Measurements from ENCODE around the gene DBNDD1.

Gene DBNDD1

GRCh38 chr16:89956505-89957215 lies 62.6 kb downstream of the DBNDD1 start:
- no peak overlapping the region for H3K4me3 ChIP-seq (ENCODE audit: severe bottlenecking)
- H3K4me1 ChIP-seq (ENCODE audit: insufficient read depth, poor library complexity, severe bottlenecking), result no peaks in the 10 kb centered on the region
- no peak overlapping the region for H3K27ac ChIP-seq (ENCODE audit: poor library complexity, severe bottlenecking)
- no peak for DNase-seq (ENCODE audit: low spot score)
- no peaks in the 10 kb centered on the region for H3K9me3 ChIP-seq (ENCODE audit: severe bottlenecking)
- no peaks in the 10 kb centered on the region for H3K27me3 ChIP-seq (ENCODE audit: insufficient read depth, poor library complexity, severe bottlenecking)
- ATAC-seq (ENCODE audit: low read depth), result no peak
- no peak for TF ChIP-seq CTCF (IDR thresholded peaks at IDR 0.05; ENCODE audit: poor library complexity, severe bottlenecking)
- H3K36me3 ChIP-seq (ENCODE audit: low read depth), result peaks cover 40% of the 10 kb centered on the region

GRCh38 chr16:89955001-89955685 lies 64.1 kb downstream of the DBNDD1 start:
- Histone ChIP-seq H3K27ac (ENCODE audit: poor library complexity, severe bottlenecking) (no peak overlapping the region), H3K36me3 (ENCODE audit: low read depth) (peaks cover 40% of the 10 kb centered on the region), H3K9me3 (ENCODE audit: severe bottlenecking) (no peaks in the 10 kb centered on the region), H3K4me3 (ENCODE audit: severe bottlenecking) (no peak overlapping the region), H3K4me1 (ENCODE audit: insufficient read depth, poor library complexity, severe bottlenecking) (no peaks in the 10 kb centered on the region), H3K27me3 (ENCODE audit: insufficient read depth, poor library complexity, severe bottlenecking) (no peaks in the 10 kb centered on the region)
- ATAC-seq (ENCODE audit: low read depth), result no peak
- no peak for TF ChIP-seq CTCF (IDR thresholded peaks at IDR 0.05; ENCODE audit: poor library complexity, severe bottlenecking)
- no peak for DNase-seq (ENCODE audit: low spot score)

Data from RWPE2 (cell line).